PC-3 (cell line): Measurements from ENCODE around the gene ZNF266. TPM values are rescaled to one million over a fixed set of nuclear protein-coding genes. Genes with fewer than 3 reads are reported as not detected.

ENCODE experiments used
- ATAC-seq: fragments of 200-7000 bp; cut with Tn5 transposase; 2 replicates; pipeline ENCODE4 v1.9.1; 2020; ENCODE audit warnings: mild to moderate bottlenecking, moderate library complexity
- BruUV-seq: library from RNA; stranded (reverse); fragments of 400-500 nt; replicated peaks from 2 replicates; lab custom pipeline; 2021; lab: Mats Ljungman, UMichigan
- CTCF ChIA-PET: fragments of 300-600 bp; sonication (Branson Sonifier 250); formaldehyde crosslinking; loops from one replicate; lab custom pipeline; 2022; ENCODE audit warnings: antibody characterized with exemption; lab: Charles Lee
- POLR2A ChIA-PET: fragments of 300-600 bp; sonication (Branson Sonifier 250); formaldehyde crosslinking; loops from one replicate; lab custom pipeline; 2022; ENCODE audit warnings: antibody characterized with exemption; ENCODE audit not compliant: unreplicated experiment; lab: Charles Lee
- DNase-seq: peaks from one replicate; pipeline ENCODE4 v3.0.0-alpha.2; 2015
- H2AFZ ChIP-seq: fragments of 300-600 bp; sonication (generic); 2 replicates; pipeline ENCODE4 v1.6.0; 2016; ENCODE audit warnings: antibody characterized with exemption, low read length
- H3F3A ChIP-seq: fragments of 300-600 bp; sonication (generic); one replicate; pipeline ENCODE4 v1.6.0; 2017; ENCODE audit warnings: antibody characterized with exemption, low read length, control low read depth, mild to moderate bottlenecking; ENCODE audit not compliant: unreplicated experiment
- H3K27ac ChIP-seq: fragments of 300-600 bp; sonication (generic); 2 replicates; pipeline ENCODE4 v1.5.1; 2016; ENCODE audit warnings: mild to moderate bottlenecking, low read length
- H3K27me3 ChIP-seq: fragments of 300-600 bp; sonication (generic); 2 replicates; pipeline ENCODE4 v1.6.1; 2016; ENCODE audit warnings: low read length, mixed read lengths
- H3K36me3 ChIP-seq: fragments of 300-600 bp; sonication (generic); 2 replicates; pipeline ENCODE4 v1.6.1; 2016; ENCODE audit warnings: low read depth, mixed run types, low read length, mixed read lengths
- H3K4me1 ChIP-seq: fragments of 300-600 bp; sonication (generic); 2 replicates; pipeline ENCODE4 v1.5.1; 2016; ENCODE audit warnings: low read length; ENCODE audit not compliant: insufficient read depth
- H3K4me2 ChIP-seq: fragments of 300-600 bp; sonication (generic); 2 replicates; pipeline ENCODE4 v1.6.0; 2016; ENCODE audit warnings: low read length
- H3K4me3 ChIP-seq: fragments of 300-600 bp; sonication (generic); 2 replicates; pipeline ENCODE4 v1.5.1; 2016; ENCODE audit warnings: mild to moderate bottlenecking, low read length, mixed read lengths
- H3K79me2 ChIP-seq: fragments of 300-600 bp; sonication (generic); 2 replicates; pipeline ENCODE4 v1.6.1; 2017; ENCODE audit warnings: low read length, mixed read lengths
- H3K9ac ChIP-seq: fragments of 300-600 bp; sonication (generic); 2 replicates; pipeline ENCODE4 v1.6.0; 2016; ENCODE audit warnings: mild to moderate bottlenecking, low read length
- H3K9me2 ChIP-seq: fragments of 300-600 bp; sonication (generic); replicated peaks from 2 replicates; pipeline ENCODE4 v1.6.1; 2016; ENCODE audit warnings: mixed run types, low read length, mixed read lengths
- H3K9me3 ChIP-seq: fragments of 300-600 bp; sonication (generic); 2 replicates; pipeline ENCODE4 v1.6.1; 2016; ENCODE audit warnings: low read length, mixed read lengths
- H4K20me1 ChIP-seq: fragments of 300-600 bp; sonication (generic); 2 replicates; pipeline ENCODE4 v1.6.1; 2016; ENCODE audit warnings: low read length, mixed read lengths
- CTCF ChIP-seq: fragments of 300-600 bp; sonication (generic); conservative IDR thresholded peaks from 2 replicates; pipeline ENCODE4 v1.5.1; 2017; ENCODE audit warnings: antibody characterized with exemption, low read depth, mild to moderate bottlenecking, low read length
- EZH2 ChIP-seq: fragments of 300-600 bp; sonication (generic); IDR thresholded peaks from one replicate; pipeline ENCODE4 v1.6.1; 2017; ENCODE audit warnings: antibody characterized with exemption, mild to moderate bottlenecking, low read length; ENCODE audit not compliant: unreplicated experiment
- EZH2phosphoT487 ChIP-seq: fragments of 300-600 bp; sonication (generic); IDR thresholded peaks from 2 replicates; pipeline ENCODE4 v1.6.1; 2018; ENCODE audit warnings: mild to moderate bottlenecking, antibody characterized with exemption, low read length, borderline replicate concordance
- intact Hi-C: fragments of 100-400 bp; cut with micrococcal nuclease; formaldehyde crosslinking; loops from 2 replicates; pipeline ENCODE4 v1.9.0; 2023
- total RNA-seq: library from RNA; depleted of rRNA; stranded (reverse); fragments of >200 nt; gene quantifications from 2 replicates; pipeline ENCODE4 v1.2.3, GENCODE V29; 2014

ZNF266 gene
- total RNA-seq, 1 experiment from 2014 or later, result 32.8 TPM

- no peak overlapping the region for H3K9ac ChIP-seq
- H3K27ac ChIP-seq, result no peak overlapping the region
- H3K27me3 ChIP-seq, result no peaks in the 10 kb centered on the region
- H3K36me3 ChIP-seq, result peaks cover 4% of the 10 kb centered on the region; the same call in 1 of the 2 replicates
- TSS peak; percentile 6 for BruUV-seq
- H4K20me1 ChIP-seq, result no peaks in the 10 kb centered on the region
- H2AFZ ChIP-seq, result no peak overlapping the region
- H3K4me3 ChIP-seq, result no peak overlapping the region
- H3K9me2 ChIP-seq, result no peaks in the 10 kb centered on the region
- no peaks in the 10 kb centered on the region for H3K79me2 ChIP-seq
- ChIA-PET CTCF (no interaction called here), POLR2A (no interaction called here)
- intact Hi-C loops, result no loop called here
- TF ChIP-seq CTCF (no peak), EZH2 (no peak), EZH2phosphoT487 (no peak)
- DNase-seq (no peak), ATAC-seq (no peak)
- no peaks in the 10 kb centered on the region for H3K4me1 ChIP-seq
- H3F3A ChIP-seq, result no peaks in the 10 kb centered on the region
- H3K9me3 ChIP-seq, result peaks cover 59% of the 10 kb centered on the region
- no peak overlapping the region for H3K4me2 ChIP-seq
These were observed 20.8 kb upstream of the ZNF266 start for GRCh38 chr19:9456018-9456689.

- H3K9ac ChIP-seq, result no peak overlapping the region
- no peak overlapping the region for H3K4me3 ChIP-seq
- H3K79me2 ChIP-seq, result no peaks in the 10 kb centered on the region
- ChIA-PET CTCF (interaction anchor here (0.6 kb wide), 1 partner anchor 800 kb away, joined by 3 read pairs; no protein-coding TSS in a partner anchor), POLR2A (no interaction called here)
- H3K4me2 ChIP-seq, result no peak overlapping the region
- H2AFZ ChIP-seq, result no peak overlapping the region
- ATAC-seq (no peak), DNase-seq (no peak)
- no peak overlapping the region for H3K27ac ChIP-seq
- no TSS peak for BruUV-seq
- H3K9me2 ChIP-seq, result no peaks in the 10 kb centered on the region
- intact Hi-C loops, result no loop called here
- peaks cover 57% of the 10 kb centered on the region for H3K9me3 ChIP-seq
- H3K36me3 ChIP-seq, result no peaks in the 10 kb centered on the region; the same call in 1 of the 2 replicates
- no peaks in the 10 kb centered on the region for H4K20me1 ChIP-seq
- H3F3A ChIP-seq, result no peaks in the 10 kb centered on the region
- H3K27me3 ChIP-seq, result no peaks in the 10 kb centered on the region
- TF ChIP-seq CTCF (no peak), EZH2 (no peak), EZH2phosphoT487 (no peak)
- no peaks in the 10 kb centered on the region for H3K4me1 ChIP-seq
These were observed 18.6 kb upstream of the ZNF266 start for GRCh38 chr19:9453953-9454352.

GRCh38 chr19:9445037-9445436 is 9.7 kb upstream of the ZNF266 start:
- Histone ChIP-seq H3K4me3 (no peak overlapping the region; the same call in 1 of the 2 replicates), H4K20me1 (no peaks in the 10 kb centered on the region), H2AFZ (no peak overlapping the region), H3K9me3 (peaks cover 53% of the 10 kb centered on the region), H3F3A (no peaks in the 10 kb centered on the region), H3K36me3 (peaks cover 47% of the 10 kb centered on the region), H3K27ac (no peak overlapping the region), H3K4me2 (no peak overlapping the region), H3K9me2 (no peaks in the 10 kb centered on the region), H3K9ac (no peak overlapping the region), H3K27me3 (no peaks in the 10 kb centered on the region), H3K79me2 (no peaks in the 10 kb centered on the region), H3K4me1 (no peaks in the 10 kb centered on the region)
- DNase-seq, result no peak
- TF ChIP-seq EZH2phosphoT487 (no peak), EZH2 (no peak), CTCF (no peak)
- ATAC-seq, result no peak
- BruUV-seq, result no TSS peak
- intact Hi-C loops, result no loop called here
- POLR2A ChIA-PET, result no interaction called here
- CTCF ChIA-PET, result no interaction called here
